ENCODE data around the gene CSH2.

DNA sequence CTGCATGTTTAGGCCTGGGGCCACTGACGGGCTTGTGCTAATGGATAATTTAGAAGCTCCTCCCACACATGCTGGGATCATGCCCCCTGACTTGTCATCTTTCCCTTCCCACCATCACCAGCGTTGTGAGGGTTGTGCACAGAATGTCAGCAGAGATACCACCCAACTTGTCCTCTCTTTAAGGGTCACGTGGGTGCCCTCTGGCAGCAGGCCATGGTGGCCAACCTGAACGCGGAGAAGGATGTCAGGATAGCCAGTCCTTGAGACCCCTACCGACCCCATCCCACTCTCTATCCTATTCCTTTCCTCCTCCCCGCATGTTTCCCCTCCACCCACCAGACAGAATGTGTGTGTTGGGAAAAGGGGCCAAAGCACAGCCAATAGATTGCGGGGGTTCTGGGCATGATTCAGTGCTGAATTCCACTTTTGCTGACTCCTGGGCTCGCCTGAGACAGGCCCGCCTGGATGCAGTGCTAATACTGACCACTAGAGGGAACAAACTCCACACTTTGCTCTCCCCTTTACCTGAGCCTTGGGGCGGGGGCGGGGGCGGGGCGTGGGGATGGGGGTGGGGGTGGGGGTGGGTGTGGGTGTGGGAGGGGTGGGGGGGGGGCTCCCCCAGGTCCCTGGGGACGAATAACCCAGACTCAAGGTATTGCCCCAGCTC lies 8.6 kb upstream of the CSH2 start, which contains the start of gene GH2:
- TF ChIP-seq, protein P1, sequence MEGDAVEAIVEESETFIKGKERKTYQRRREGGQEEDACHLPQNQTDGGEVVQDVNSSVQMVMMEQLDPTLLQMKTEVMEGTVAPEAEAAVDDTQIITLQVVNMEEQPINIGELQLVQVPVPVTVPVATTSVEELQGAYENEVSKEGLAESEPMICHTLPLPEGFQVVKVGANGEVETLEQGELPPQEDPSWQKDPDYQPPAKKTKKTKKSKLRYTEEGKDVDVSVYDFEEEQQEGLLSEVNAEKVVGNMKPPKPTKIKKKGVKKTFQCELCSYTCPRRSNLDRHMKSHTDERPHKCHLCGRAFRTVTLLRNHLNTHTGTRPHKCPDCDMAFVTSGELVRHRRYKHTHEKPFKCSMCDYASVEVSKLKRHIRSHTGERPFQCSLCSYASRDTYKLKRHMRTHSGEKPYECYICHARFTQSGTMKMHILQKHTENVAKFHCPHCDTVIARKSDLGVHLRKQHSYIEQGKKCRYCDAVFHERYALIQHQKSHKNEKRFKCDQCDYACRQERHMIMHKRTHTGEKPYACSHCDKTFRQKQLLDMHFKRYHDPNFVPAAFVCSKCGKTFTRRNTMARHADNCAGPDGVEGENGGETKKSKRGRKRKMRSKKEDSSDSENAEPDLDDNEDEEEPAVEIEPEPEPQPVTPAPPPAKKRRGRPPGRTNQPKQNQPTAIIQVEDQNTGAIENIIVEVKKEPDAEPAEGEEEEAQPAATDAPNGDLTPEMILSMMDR (IDR thresholded peaks at IDR 0.05): peak in 3 of 4 experiments; percentile 41 to 55 (median 43)
- TF ChIP-seq POLR2A (IDR thresholded peaks at IDR 0.05): no peak
